Neuronal stem cell (in vitro differentiated cells): ENCODE measurements around the gene RASGEF1C.

ENCODE experiments used
- DNase-seq: peaks from one replicate; pipeline ENCODE4 v3.0.0-alpha.2; 2013; ENCODE audit warnings: low spot score
- H2AFZ ChIP-seq: one replicate; pipeline ENCODE4 v1.6.1; 2013; ENCODE audit warnings: mild to moderate bottlenecking, low read length, inconsistent platforms
- H2AK5ac ChIP-seq: 2 replicates; pipeline ENCODE4 v1.6.1; 2013; ENCODE audit warnings: low read depth, mild to moderate bottlenecking, inconsistent platforms, low read length, moderate library complexity, mixed read lengths
- H2BK120ac ChIP-seq: 2 replicates; pipeline ENCODE4 v1.6.1; 2013; ENCODE audit warnings: low read depth, mild to moderate bottlenecking, inconsistent platforms, low read length, moderate library complexity, mixed read lengths
- H2BK12ac ChIP-seq: one replicate; pipeline ENCODE4 v1.6.1; 2013; ENCODE audit warnings: low read length, inconsistent platforms
- H2BK15ac ChIP-seq: 2 replicates; pipeline ENCODE4 v1.6.1; 2013; ENCODE audit warnings: mild to moderate bottlenecking, low read length, inconsistent platforms, mixed read lengths
- H2BK5ac ChIP-seq: one replicate; pipeline ENCODE4 v1.6.1; 2013; ENCODE audit warnings: inconsistent platforms, mild to moderate bottlenecking, low read length, moderate library complexity
- H3K14ac ChIP-seq: one replicate; pipeline ENCODE4 v1.6.1; 2013; ENCODE audit warnings: low read length, inconsistent platforms
- H3K18ac ChIP-seq: 2 replicates; pipeline ENCODE4 v1.6.1; 2013; ENCODE audit warnings: low read length, inconsistent platforms
- H3K23ac ChIP-seq: 2 replicates; pipeline ENCODE4 v1.6.1; 2013; ENCODE audit warnings: low read depth, mild to moderate bottlenecking, mixed read lengths, low read length, inconsistent platforms; ENCODE audit not compliant: poor library complexity
- H3K27ac ChIP-seq: replicated peaks from 3 replicates; pipeline ENCODE4 v1.5.1; 2013; ENCODE audit warnings: low read length, inconsistent platforms
- H3K27me3 ChIP-seq, 3 experiments: 2 replicates each; pipeline ENCODE4 v1.6.1; 2013; ENCODE audit warnings: low read length in 3 of 3, mild to moderate bottlenecking in 2 of 3, inconsistent platforms in 1 of 3, low read depth in 1 of 3, mixed read lengths in 1 of 3, moderate library complexity in 1 of 3; ENCODE audit not compliant: control insufficient read depth in 3 of 3, insufficient read depth in 3 of 3
- H3K36me3 ChIP-seq, 2 donors: replicated peaks in 1 of 2; 2 replicates each; pipeline ENCODE4 v1.6.1; 2013; ENCODE audit warnings: low read length in 2 of 2; ENCODE audit not compliant: control insufficient read depth in 2 of 2, insufficient read depth in 2 of 2
- H3K4ac ChIP-seq: 2 replicates; pipeline ENCODE4 v1.6.1; 2013; ENCODE audit warnings: inconsistent platforms, mild to moderate bottlenecking, low read length, moderate library complexity
- H3K4me1 ChIP-seq, 2 donors: 1 replicate in 1 of 2; 2 replicates in 1 of 2; pipeline ENCODE4 v1.6.1; 2013; ENCODE audit warnings: low read length in 2 of 2, low read depth in 1 of 2; ENCODE audit not compliant: control insufficient read depth in 2 of 2, insufficient read depth in 1 of 2
- H3K4me2 ChIP-seq: one replicate; pipeline ENCODE4 v1.6.1; 2013; ENCODE audit warnings: mild to moderate bottlenecking, low read length, inconsistent platforms; ENCODE audit not compliant: insufficient read depth, poor library complexity, severe bottlenecking
- H3K4me3 ChIP-seq, 2 donors: 2 replicates each; pipeline ENCODE4 v1.5.1; 2013; ENCODE audit warnings: low read length in 2 of 2, mild to moderate bottlenecking in 2 of 2, inconsistent platforms in 1 of 2, moderate library complexity in 1 of 2
- H3K79me1 ChIP-seq: one replicate; pipeline ENCODE4 v1.6.1; 2013; ENCODE audit warnings: low read depth, mild to moderate bottlenecking, inconsistent platforms, low read length, moderate library complexity
- H3K9ac ChIP-seq: one replicate; pipeline ENCODE4 v1.6.1; 2013; ENCODE audit warnings: mild to moderate bottlenecking, low read depth, low read length, inconsistent platforms; ENCODE audit not compliant: poor library complexity
- H3K9me3 ChIP-seq, 2 donors: replicated peaks in 1 of 2; 2 replicates each; pipeline versions ENCODE3 to v1.6.1; 2013; ENCODE audit warnings: low read length in 2 of 2, mild to moderate bottlenecking in 2 of 2, inconsistent platforms in 1 of 2, low read depth in 1 of 2, mixed read lengths in 1 of 2, moderate library complexity in 1 of 2; ENCODE audit not compliant: control insufficient read depth in 2 of 2, insufficient read depth in 1 of 2
- H4K8ac ChIP-seq: one replicate; pipeline ENCODE4 v1.6.1; 2013; ENCODE audit warnings: low read depth, mild to moderate bottlenecking, inconsistent platforms, low read length, moderate library complexity
- H4K91ac ChIP-seq: one replicate; pipeline ENCODE4 v1.6.1; 2013; ENCODE audit warnings: low read length, low read depth, mild to moderate bottlenecking, inconsistent platforms; ENCODE audit not compliant: poor library complexity
- WGBS, 2 donors: extraction: QIAGEN DNeasy Blood & Tissue Kit; methylation state at CpG; one replicate each; pipeline ENCODE4 v1.1.7; 2013; ENCODE audit warnings: missing lambda C conversion rate in 2 of 2, mixed read lengths in 1 of 2; ENCODE audit not compliant: insufficient read length in 2 of 2, insufficient replicate concordance in 1 of 2; ENCODE audit errors: extremely low coverage in 2 of 2; 5-methylcytosine and 5-hydroxymethylcytosine counted together

RASGEF1C gene

DNA sequence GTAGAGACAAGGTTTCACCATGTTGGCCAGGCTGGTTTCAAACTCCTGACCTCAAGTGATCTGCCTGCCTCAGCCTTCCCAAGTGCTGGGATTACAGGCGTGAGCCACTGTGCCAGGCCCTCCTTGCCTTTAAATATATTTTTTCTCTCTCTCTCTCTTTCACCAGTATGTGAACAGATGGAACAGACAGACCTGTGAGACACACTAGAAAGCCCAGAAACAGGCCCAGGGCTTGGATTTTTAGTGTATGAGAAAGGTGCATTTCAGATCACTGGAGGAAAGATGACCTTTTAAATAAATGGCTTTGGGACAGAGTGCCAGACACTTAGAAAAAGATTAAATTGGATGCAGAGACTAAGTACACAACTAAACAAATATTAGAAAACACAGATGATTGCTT lies 3.1 kb downstream of the RASGEF1C start:
- no peaks in the 10 kb centered on the region for H3K9me3 ChIP-seq
- no peak for DNase-seq
- H2BK15ac ChIP-seq, result no peak overlapping the region
- peaks cover 0 to 24% (median 16%) of the 10 kb centered on the region in 3 experiments for H3K27me3 ChIP-seq
- H2AFZ ChIP-seq, result no peak overlapping the region
- H3K79me1 ChIP-seq, result peaks cover 2% of the 10 kb centered on the region
- H2AK5ac ChIP-seq, result no peak overlapping the region
- no peak overlapping the region for H3K4me2 ChIP-seq
- H3K4me1 ChIP-seq, result peaks cover 0 to 10% of the 10 kb centered on the region in 2 donors
- WGBS, 2 donors, result no CpG with 5 or more reads among the region's 1 CpG
- no peaks in the 10 kb centered on the region for H3K36me3 ChIP-seq
- H2BK5ac ChIP-seq, result no peak overlapping the region
- H3K27ac ChIP-seq, result no peak overlapping the region
- no peak overlapping the region for H3K9ac ChIP-seq
- no peak overlapping the region for H3K4me3 ChIP-seq
- no peak overlapping the region for H2BK120ac ChIP-seq
- H4K8ac ChIP-seq, result no peak overlapping the region
- H2BK12ac ChIP-seq, result no peak overlapping the region
- no peak overlapping the region for H4K91ac ChIP-seq
- no peak overlapping the region for H3K18ac ChIP-seq
- no peak overlapping the region for H3K14ac ChIP-seq
- no peak overlapping the region for H3K23ac ChIP-seq
- H3K4ac ChIP-seq, result no peak overlapping the region

DNA sequence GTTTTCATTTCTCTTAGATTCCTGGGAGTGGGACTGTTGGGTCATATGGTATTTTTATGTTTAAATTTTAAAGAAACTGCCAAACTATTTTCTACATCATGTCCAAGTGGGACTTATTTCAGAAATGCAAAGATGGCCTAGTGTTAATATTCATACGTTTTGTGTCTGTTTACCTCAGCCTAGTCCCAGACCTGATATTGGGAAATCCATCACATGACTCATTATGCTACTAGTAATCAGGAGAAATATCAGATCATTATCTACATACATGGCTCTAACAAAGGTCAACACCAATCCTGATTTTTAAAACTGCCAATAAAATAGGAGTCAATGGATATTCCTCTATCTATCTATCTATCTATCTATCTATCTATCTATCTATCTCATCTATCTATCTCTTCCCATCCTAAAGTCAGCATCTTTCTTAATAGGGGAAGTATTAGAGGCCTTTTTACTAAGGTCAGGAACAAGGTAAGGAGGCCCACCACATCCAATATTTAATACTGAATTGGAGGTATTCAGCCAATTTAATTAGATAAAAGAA lies 4.7 kb downstream of the RASGEF1C start:
- Histone ChIP-seq H2BK5ac (no peak overlapping the region), H2BK15ac (no peak overlapping the region), H3K27ac (no peak overlapping the region), H3K18ac (no peak overlapping the region), H4K91ac (no peak overlapping the region), H3K4ac (no peak overlapping the region), H2BK120ac (no peak overlapping the region), H2BK12ac (no peak overlapping the region), H3K4me2 (no peak overlapping the region), H2AK5ac (no peak overlapping the region), H3K9ac (no peak overlapping the region), H4K8ac (no peak overlapping the region), H3K4me1 (peaks cover 0 to 10% of the 10 kb centered on the region in 2 donors), H3K36me3 (no peaks in the 10 kb centered on the region), H3K23ac (no peak overlapping the region), H3K9me3 (no peaks in the 10 kb centered on the region), H3K27me3 (peaks cover 0 to 21% (median 14%) of the 10 kb centered on the region in 3 experiments), H2AFZ (no peak overlapping the region), H3K14ac (no peak overlapping the region), H3K4me3 (no peak overlapping the region), H3K79me1 (peaks cover 2% of the 10 kb centered on the region)
- no CpG with 5 or more reads among the region's 1 CpG for WGBS, 2 donors
- no peak for DNase-seq

DNA sequence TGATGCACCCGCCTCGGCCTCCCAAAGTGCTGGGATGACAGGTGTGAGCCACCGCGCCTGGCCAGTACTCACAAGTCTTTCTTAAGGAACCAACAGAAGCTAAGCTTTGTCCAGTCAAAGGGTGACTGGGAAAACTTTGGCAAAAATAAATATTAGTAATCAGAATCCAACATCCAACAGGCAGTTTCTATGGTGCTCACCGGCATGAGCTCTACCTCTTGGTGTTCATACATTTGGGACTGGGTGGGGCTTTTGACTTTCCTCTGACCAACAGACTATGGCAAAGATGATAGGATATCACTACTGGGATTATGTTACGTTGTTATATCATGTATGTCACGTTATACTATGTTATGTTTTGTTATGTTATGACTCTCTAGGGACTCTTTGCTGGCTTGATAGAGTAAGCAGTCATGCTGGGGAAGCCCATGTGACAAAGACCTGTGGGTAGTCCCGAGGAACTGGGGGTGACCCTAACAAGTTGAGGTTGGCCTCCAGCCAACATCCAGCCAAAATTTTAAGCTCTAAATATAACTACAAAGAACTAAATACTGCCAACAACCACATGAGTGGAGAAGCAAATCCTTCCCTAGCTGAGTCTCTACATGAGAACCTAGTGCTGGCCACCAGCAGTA lies 6.0 kb downstream of the RASGEF1C start:
- Histone ChIP-seq H2AFZ (no peak overlapping the region), H3K4me1 (peaks cover 0 to 7% of the 10 kb centered on the region in 2 donors), H3K9ac (no peak overlapping the region), H4K8ac (no peak overlapping the region), H3K4ac (no peak overlapping the region), H2AK5ac (no peak overlapping the region), H3K14ac (no peak overlapping the region), H3K9me3 (no peaks in the 10 kb centered on the region), H3K18ac (no peak overlapping the region), H3K36me3 (no peaks in the 10 kb centered on the region), H3K4me3 (no peak overlapping the region), H2BK5ac (no peak overlapping the region), H4K91ac (no peak overlapping the region), H2BK120ac (no peak overlapping the region), H3K27me3 (peaks cover 0 to 18% (median 9%) of the 10 kb centered on the region in 3 experiments), H3K23ac (no peak overlapping the region), H2BK15ac (no peak overlapping the region), H3K79me1 (no peaks in the 10 kb centered on the region), H3K4me2 (no peak overlapping the region), H2BK12ac (no peak overlapping the region), H3K27ac (no peak overlapping the region)
- WGBS, 2 donors, result no CpG with 5 or more reads among the region's 8 CpGs
- no peak for DNase-seq

DNA sequence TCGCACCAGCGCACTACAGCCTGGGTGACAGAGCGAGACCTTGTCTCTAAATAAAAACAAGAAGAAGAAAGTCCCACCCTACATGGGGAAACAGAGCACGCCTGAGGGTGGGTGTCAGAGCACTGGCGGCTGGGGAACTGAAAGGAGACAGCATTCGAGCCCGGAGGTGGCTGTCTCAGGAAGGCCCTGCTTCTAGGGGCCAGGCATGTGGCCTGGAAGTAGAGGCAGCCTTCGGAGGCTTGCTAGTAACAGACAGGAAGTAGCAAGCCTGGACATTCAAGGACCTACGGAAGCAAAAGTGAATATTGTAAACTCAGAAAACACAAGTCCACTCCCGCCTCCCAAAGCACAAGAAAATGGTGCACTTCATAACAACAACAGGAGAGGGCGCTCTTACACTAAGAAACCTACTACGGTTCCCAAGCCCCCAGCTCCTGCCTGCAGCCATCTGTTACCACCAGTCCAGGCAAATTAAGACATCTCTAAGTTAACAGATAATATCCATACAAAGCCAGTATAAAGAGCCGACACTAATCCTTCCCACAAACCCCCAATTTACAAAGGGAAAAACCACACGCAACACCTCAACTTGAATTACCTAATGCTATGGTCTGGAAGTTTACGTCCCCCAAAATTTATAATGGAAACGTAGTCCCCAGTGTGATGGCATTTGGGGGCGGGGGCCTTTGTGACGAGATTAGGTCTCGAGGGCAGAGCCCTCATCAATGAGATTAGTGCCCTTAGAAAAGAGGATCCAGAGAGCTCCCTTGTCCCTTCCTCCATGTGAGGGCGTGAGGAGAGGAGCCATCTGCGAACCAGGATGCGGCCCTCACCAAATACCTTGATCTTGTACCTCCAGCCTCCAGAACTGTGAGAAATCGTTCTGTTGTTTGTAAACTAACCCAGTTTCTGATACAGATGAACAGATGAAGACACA lies 7.7 kb downstream of the RASGEF1C start:
- Histone ChIP-seq H2BK15ac (no peak overlapping the region), H4K8ac (no peak overlapping the region), H3K14ac (no peak overlapping the region), H3K23ac (no peak overlapping the region), H2BK120ac (no peak overlapping the region), H3K4me2 (no peak overlapping the region), H3K9ac (no peak overlapping the region), H3K18ac (no peak overlapping the region), H2BK5ac (no peak overlapping the region), H3K27ac (no peak overlapping the region), H3K4me3 (no peak overlapping the region), H2AFZ (no peak overlapping the region), H3K4ac (no peak overlapping the region), H3K9me3 (no peaks in the 10 kb centered on the region), H2AK5ac (no peak overlapping the region), H3K27me3 (peaks cover 0 to under 1% (median 0%) of the 10 kb centered on the region in 3 experiments), H3K4me1 (peaks cover 0 to 2% of the 10 kb centered on the region in 2 donors), H2BK12ac (no peak overlapping the region), H4K91ac (no peak overlapping the region), H3K79me1 (no peaks in the 10 kb centered on the region), H3K36me3 (no peaks in the 10 kb centered on the region)
- peak; percentile 49 for DNase-seq
- WGBS, 2 donors, result no CpG with 5 or more reads among the region's 23 CpGs
